Duodenal mucosa (tissue), 2 donors: Measurements from ENCODE around the gene CTU2.

Source experiments
- H3K27ac ChIP-seq: one replicate; pipeline ENCODE4 v1.7.0; 2013; ENCODE audit warnings: low read depth, low read length
- H3K27me3 ChIP-seq, 2 donors: one replicate each; pipeline ENCODE4 v1.7.0; 2013; ENCODE audit warnings: low read length in 2 of 2, control low read depth in 1 of 2; ENCODE audit not compliant: insufficient read depth in 2 of 2, control insufficient read depth in 1 of 2
- H3K36me3 ChIP-seq, 2 donors: one replicate each; pipeline ENCODE4 v1.7.0; 2013; ENCODE audit warnings: low read length in 2 of 2, control low read depth in 1 of 2; ENCODE audit not compliant: insufficient read depth in 2 of 2, control insufficient read depth in 1 of 2
- H3K4me1 ChIP-seq, 2 donors: one replicate each; pipeline ENCODE4 v1.7.0; 2013; ENCODE audit warnings: low read length in 2 of 2, control low read depth in 1 of 2; ENCODE audit not compliant: insufficient read depth in 2 of 2, control insufficient read depth in 1 of 2
- H3K4me3 ChIP-seq, 2 donors: one replicate each; pipeline ENCODE4 v1.7.0; 2013; ENCODE audit warnings: low read length in 2 of 2, low read depth in 1 of 2
- H3K9ac ChIP-seq, 2 donors: one replicate each; pipeline ENCODE4 v1.7.0; 2013; ENCODE audit warnings: low read length in 2 of 2, low read depth in 1 of 2
- H3K9me3 ChIP-seq, 2 donors: one replicate each; pipeline ENCODE4 v1.7.0; 2013; ENCODE audit warnings: low read length in 2 of 2, control low read depth in 1 of 2; ENCODE audit not compliant: control insufficient read depth in 1 of 2

CTU2 gene

DNA sequence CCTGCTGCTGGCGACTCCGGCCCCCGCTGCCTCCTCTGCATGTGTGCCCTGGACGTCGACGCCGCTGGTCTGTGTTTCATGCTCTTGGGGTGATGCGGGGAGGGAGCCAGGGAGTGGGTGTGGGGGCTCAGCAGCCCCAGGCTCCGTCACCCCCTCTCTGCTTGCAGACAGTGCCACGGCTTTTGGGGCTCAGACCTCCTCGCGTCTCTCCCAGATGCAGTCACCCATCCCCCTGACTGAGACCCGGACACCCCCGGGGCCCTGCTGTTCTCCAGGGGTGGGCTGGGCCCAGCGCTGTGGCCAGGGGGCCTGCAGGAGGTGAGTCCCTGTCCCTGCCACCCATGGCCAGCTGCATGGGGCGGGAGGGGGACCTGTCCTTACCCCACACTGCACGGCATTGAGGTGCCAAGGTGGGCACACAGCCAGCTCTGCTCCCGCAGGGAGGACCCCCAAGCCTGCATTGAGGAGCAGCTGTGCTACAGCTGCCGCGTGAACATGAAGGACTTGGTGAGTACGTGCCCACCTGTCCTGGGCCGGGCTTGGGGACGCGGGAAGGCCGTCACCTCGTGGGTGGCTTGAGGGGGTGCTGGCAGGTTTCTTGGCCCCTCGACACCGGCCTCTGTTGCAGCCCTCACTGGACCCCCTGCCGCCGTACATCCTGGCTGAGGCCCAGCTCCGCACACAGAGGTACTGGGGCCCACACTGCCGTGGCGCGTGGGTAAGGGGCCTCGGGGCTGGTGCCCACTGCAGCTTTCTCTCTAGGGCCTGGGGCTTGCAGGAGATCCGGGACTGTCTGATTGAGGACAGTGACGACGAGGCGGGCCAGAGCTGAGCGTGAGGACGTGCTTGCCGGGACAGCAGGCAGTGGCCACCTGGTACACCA lies 8.4 kb downstream of the CTU2 start:
- H3K4me3 ChIP-seq: no peak overlapping the region
- H3K4me1 ChIP-seq: no peaks in the 10 kb centered on the region
- no peaks in the 10 kb centered on the region for H3K27me3 ChIP-seq
- H3K9me3 ChIP-seq: no peaks in the 10 kb centered on the region
- H3K36me3 ChIP-seq: peaks cover 39 to 68% of the 10 kb centered on the region in 2 donors
- no peak overlapping the region for H3K27ac ChIP-seq
- H3K9ac ChIP-seq: no peak overlapping the region

DNA sequence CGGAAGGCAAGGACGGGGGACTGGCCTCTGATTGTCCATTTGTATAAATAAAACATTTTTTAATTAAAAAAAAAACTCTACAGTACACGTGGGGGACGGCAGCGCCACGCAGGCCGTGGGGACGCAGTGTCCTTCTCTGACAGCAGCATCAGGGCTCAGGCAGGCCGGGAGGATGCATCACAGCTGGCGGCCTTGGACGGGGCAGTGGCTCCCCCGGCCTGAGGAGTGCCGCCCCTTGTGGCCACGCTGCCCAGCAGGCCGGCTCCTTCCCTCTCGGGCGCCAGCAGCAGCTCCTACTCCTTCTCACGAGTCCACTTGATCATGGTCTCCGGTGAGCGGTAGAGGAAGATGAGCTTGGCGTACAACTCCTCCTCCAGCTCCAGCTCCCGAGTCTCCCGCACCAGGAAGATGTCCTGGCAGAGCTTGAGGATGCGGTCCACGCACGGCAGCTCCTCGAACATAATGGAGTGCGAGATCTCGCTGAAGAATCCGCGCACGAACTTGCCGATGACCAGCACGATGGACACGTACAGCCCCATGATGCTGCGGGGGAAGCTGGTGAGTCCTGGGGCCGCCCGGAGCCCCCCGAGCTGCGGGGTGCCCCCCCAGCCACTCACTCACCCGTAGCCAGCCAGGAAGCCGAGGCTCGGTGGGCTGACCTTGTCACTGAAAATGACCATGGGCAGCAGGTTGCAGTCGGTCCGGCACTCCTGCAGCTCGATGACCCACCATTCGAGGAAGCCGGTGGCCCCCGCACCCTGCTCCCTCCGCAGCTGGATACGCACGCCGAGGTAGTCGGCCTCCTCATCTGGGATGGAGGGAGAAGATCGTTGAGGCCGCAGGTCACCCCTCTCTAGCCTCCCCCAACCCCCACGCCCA lies 9.2 kb downstream of the CTU2 start:
- H3K4me3 ChIP-seq: no peak overlapping the region
- H3K9me3 ChIP-seq: no peaks in the 10 kb centered on the region
- peaks cover 43 to 71% of the 10 kb centered on the region in 2 donors for H3K36me3 ChIP-seq
- H3K9ac ChIP-seq: no peak overlapping the region
- no peak overlapping the region for H3K27ac ChIP-seq
- H3K27me3 ChIP-seq: no peaks in the 10 kb centered on the region
- no peaks in the 10 kb centered on the region for H3K4me1 ChIP-seq

DNA sequence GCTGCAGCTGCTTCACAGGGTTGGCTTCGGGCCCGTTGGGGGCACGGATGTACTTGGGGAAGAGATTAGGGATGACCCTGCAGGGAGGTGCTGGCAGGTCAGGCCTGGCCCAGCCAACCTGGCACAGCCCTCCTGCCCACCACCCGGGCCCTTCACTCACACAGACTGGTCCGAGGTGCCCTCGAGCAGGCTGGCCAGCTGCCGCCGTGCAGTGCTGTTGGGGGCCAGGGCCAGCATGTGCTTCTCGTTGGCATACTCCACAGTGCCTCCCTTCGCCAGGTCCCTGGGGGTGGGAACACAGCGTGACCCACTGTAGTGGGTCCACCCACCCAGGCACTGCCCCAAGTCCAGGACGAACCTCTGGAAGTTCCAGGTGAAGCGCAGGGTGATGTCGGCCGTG lies 9.9 kb downstream of the CTU2 start:
- Histone ChIP-seq H3K9ac (no peak overlapping the region), H3K9me3 (no peaks in the 10 kb centered on the region), H3K27me3 (no peaks in the 10 kb centered on the region), H3K4me1 (no peaks in the 10 kb centered on the region), H3K36me3 (peaks cover 45 to 77% of the 10 kb centered on the region in 2 donors), H3K27ac (no peak overlapping the region), H3K4me3 (no peak overlapping the region)

DNA sequence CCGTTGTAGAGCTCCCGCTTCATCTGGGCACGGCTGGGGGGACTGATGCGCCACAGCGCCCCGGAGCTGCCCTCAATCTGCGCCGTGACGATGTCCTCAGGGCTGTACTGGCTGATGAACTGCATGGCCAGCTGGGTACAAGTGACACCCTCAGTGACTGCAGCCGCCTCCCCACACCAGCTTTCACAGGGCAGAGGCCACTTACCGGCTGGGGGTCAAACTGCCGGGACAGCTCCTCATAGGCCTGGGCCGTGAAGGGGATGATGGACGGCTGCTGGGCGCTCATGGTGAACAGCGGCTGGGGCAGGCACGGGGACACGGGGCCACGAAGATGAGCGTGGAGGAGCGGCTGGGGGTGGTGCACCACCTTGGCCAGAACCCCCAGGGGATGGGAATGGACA lies 10.3 kb downstream of the CTU2 start:
- H3K4me3 ChIP-seq: no peak overlapping the region
- H3K27ac ChIP-seq: no peak overlapping the region
- no peaks in the 10 kb centered on the region for H3K4me1 ChIP-seq
- peaks cover 49 to 81% of the 10 kb centered on the region in 2 donors for H3K36me3 ChIP-seq
- no peaks in the 10 kb centered on the region for H3K9me3 ChIP-seq
- H3K27me3 ChIP-seq: no peaks in the 10 kb centered on the region
- no peak overlapping the region for H3K9ac ChIP-seq

DNA sequence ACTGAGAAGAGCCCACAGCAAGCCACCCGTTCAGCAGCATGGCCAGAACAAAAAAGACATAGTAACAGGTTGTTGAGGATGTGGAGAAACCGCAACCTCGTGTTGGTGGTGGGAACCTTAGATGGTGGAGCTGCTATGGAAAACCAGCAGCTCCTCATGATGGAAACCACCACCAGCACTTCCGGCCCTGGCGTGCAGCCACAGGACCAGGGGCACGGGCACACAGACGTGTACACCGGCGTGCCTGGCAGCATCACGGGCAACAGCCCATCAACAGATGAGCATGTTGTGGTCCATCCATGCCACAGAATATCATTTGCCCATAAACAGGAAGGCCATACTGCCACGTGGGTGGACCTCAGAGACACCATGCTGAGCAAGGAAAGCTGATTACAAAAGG lies 11.9 kb downstream of the CTU2 start:
- H3K4me1 ChIP-seq: no peaks in the 10 kb centered on the region
- H3K9ac ChIP-seq: no peak overlapping the region
- H3K36me3 ChIP-seq: peaks cover 54 to 96% of the 10 kb centered on the region in 2 donors
- no peak overlapping the region for H3K27ac ChIP-seq
- no peaks in the 10 kb centered on the region for H3K9me3 ChIP-seq
- no peak overlapping the region for H3K4me3 ChIP-seq
- H3K27me3 ChIP-seq: no peaks in the 10 kb centered on the region

DNA sequence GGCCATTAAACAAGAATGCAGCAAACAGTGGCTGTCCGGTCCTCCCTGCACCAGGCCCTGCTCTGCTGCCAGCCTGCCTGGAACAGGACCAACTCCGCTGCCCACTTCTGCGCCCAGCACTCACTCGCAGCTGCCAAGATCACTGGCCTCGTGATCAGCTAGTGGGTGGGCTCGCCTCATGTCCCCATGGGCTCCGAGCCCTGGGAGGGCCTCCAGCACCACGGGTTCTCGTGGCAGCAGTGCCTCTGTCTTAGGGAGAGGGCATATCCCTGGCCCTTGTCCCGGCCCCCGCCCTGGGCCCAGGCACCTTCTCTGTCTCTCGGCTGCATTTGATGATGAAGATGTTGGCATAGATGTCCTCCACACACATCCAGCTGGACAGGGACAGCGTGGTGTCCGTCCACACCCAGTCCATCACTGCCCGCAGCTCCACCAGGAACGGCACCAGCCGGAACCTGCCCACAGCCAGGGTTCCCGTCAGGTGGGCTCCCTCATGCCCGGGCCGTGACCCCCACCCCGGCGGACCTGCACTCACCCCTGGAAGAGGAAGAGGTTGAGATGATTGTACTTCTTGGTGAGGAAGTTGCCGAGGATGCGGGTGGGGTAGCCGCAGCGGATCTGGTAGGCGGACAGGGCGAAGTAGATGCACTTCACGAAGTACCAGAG lies 13.1 kb downstream of the CTU2 start:
- no peak overlapping the region for H3K27ac ChIP-seq
- H3K36me3 ChIP-seq: peaks cover 54 to 93% of the 10 kb centered on the region in 2 donors
- H3K27me3 ChIP-seq: no peaks in the 10 kb centered on the region
- no peak overlapping the region for H3K4me3 ChIP-seq
- H3K4me1 ChIP-seq: no peaks in the 10 kb centered on the region
- no peak overlapping the region for H3K9ac ChIP-seq
- H3K9me3 ChIP-seq: no peaks in the 10 kb centered on the region

DNA sequence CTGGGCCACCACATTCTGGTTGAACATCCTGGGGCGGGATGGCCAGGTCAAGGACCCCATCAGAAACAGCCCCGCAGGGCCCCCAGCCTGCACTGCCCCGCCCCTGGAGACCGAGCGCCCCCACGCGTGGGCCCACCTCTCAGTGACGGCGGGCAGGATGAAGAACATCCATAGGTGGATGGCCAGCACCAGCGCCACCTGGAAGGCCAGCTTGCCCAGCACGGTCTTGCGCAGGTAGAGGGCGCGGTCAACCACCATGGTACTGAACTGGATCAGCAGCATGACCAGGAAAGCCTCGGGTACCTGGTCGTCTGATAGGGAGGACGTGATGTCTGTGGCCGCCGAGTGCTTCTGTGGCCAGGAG lies 13.6 kb downstream of the CTU2 start:
- no peak overlapping the region for H3K4me3 ChIP-seq
- no peaks in the 10 kb centered on the region for H3K9me3 ChIP-seq
- peaks cover 51 to 94% of the 10 kb centered on the region in 2 donors for H3K36me3 ChIP-seq
- H3K4me1 ChIP-seq: no peaks in the 10 kb centered on the region
- H3K27ac ChIP-seq: no peak overlapping the region
- H3K9ac ChIP-seq: no peak overlapping the region
- no peaks in the 10 kb centered on the region for H3K27me3 ChIP-seq

DNA sequence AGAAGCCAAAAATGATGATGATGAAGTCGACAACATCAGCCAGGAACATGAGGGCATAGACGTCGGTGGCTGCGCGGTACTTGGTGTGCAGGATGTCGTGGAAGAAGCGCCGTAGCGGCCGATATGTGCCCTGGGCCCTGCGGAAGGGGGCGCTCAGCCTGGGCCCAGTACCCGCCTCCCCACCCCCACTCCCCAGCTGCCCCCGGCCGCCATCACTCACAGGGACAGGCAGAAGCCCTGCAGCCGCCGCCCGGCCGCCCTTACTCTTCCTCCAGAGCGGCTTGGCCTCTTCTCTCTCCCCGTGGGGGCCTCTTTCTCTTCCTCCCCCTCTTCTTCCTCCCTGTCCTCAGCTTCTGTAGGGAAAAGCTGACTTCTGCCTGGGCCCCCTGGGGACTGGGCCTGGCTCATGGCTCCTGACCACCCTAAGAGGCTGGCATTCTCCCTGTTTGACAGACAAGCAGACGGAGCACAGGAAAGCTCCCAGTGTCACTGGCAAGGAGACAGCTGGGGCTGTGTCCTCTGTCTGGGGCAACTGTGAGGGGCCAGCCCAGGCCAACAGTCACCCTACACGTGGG lies 14.2 kb downstream of the CTU2 start:
- H3K9ac ChIP-seq: no peak overlapping the region
- no peaks in the 10 kb centered on the region for H3K4me1 ChIP-seq
- H3K36me3 ChIP-seq: peaks cover 50 to 94% of the 10 kb centered on the region in 2 donors
- no peaks in the 10 kb centered on the region for H3K27me3 ChIP-seq
- no peak overlapping the region for H3K27ac ChIP-seq
- H3K9me3 ChIP-seq: no peaks in the 10 kb centered on the region
- H3K4me3 ChIP-seq: no peak overlapping the region

DNA sequence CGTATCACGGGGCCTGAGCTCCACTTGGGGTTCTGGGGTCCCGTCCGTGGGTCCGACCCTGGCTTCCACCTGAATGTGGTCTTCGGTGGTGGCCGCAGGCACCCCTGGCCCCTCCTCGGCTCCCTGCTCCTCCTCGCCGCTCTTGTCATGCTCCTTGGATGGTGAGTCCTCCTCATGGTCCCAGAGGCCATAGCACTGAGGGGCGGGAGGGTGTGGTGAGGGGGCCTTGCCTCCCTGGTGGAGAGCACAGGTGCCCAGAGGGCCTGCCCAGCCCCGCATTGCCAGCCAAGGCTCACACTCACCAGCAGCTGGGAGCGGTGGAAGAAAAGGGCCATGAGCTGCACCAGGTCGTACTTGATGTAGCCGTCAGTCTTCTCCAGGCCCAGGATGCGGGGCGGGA lies 14.9 kb downstream of the CTU2 start:
- Histone ChIP-seq H3K4me1 (no peaks in the 10 kb centered on the region), H3K36me3 (peaks cover 50 to 94% of the 10 kb centered on the region in 2 donors), H3K4me3 (no peak overlapping the region), H3K27me3 (no peaks in the 10 kb centered on the region), H3K9me3 (no peaks in the 10 kb centered on the region), H3K27ac (no peak overlapping the region), H3K9ac (no peak overlapping the region)
